ENCODE measurements around the gene GRK5. TPM values are rescaled to one million over a fixed set of nuclear protein-coding genes. Genes with fewer than 3 reads are reported as not detected.
"Not testable (repeated sequence)": the region's sequence is repeated elsewhere in the genome, so short reads cannot be mapped to it uniquely, and the experiment has no call there.

Gene GRK5
- polyA plus RNA-seq, 3 donors: 17.1 to 18.6 (median 17.7) TPM

DNA sequence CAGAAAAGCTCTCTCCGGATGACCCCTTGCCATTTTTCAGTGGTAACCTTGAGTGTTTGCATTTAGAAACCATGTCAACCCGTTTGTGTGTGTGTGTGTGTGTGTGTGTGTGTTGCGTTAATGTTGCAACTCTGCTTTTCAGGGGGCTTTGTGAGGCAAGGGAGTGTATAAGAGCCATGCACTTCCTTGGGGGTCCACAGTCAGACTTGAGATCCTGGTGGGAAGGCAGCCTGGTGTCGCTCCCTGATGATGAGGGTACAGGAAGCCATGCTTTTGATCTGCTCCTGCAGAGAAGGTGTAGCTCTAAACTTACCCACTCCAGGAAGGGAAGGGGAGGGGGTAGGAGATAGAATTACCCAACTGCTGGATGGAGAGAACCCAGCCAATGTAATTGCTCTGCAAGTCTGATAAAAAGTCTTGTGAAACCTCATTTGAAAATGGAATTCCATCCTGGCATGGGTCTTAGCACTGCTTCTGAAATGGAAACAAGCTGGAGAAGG lies 10.7 kb downstream of the GRK5 start:
- DNase-seq: no peak

DNA sequence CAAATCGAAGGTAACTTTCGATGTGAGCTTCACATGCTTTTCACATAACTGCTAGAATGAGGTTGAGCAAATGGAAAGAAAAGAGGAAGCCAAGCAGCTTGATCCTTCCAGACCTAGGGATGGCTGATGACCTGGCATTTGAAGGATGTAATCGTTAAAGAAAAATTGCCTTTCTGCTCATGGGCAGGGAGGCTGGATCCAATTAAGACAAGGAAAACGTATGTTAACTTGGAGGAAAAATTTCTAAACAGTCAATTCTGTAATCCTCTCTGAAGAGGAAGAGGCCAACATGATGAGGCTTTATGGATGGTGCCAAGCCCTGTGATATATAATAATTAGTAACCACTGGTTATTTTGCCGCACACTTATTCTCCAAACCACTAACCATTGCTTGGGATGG lies 12.5 kb downstream of the GRK5 start:
- no peak for DNase-seq

DNA sequence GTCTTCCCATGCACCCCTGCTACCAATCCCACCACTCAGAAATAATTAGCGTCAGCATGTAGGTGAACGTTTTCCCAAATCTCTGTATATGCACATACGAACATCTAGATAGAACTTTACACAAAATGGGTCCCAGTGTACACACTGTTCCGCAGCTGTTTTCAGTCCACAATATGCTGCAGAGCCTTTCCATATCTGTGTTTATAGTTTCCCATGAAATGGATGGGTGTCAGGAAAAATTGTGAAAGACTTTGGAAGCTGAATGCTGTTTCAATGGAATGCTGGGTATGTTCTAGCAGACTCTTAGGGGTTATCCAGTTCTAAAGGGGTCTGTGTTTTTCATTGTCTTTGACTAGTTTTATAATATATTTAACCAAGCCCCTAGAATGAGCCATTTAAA lies 13.8 kb downstream of the GRK5 start:
- DNase-seq: no peak

DNA sequence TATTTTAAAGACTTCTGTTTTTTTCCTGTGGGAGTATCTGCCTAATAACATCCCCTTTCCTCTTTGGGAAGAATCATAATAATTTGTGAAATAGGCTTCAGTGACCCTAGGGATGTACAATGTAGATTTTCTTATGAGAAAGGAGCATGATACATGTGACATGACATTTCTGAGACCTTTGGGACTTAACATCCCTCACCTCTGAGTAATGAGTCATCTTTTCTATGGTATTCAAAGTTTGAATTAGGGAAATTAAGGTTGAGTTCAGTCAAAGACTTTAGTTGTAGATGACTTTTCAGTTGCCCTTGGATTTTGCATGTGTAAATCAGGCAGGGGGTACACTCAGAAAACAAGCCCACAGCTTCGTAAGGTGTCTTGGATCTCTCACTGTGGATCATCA lies 14.3 kb downstream of the GRK5 start:
- DNase-seq: no peak

DNA sequence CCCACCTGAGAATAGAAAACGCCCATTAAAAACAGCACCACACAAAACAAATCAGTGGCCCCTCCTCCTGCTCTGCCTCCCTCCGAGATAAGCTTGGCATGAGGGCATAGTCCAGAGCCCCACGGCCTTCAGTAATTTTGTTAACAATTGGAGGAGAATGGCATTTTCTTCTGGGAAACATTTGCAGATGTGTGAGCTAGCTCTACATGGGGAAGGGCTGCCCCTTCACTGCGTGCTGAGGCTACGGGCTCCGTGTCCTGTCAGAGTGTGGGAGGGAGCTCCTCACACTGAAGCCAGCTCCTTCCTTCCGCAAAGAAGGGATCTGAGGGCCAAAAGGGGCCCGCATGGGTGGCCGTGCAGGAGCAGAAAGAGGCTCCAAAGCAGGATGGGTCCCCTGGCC lies 15.2 kb downstream of the GRK5 start:
- DNase-seq: no peak

DNA sequence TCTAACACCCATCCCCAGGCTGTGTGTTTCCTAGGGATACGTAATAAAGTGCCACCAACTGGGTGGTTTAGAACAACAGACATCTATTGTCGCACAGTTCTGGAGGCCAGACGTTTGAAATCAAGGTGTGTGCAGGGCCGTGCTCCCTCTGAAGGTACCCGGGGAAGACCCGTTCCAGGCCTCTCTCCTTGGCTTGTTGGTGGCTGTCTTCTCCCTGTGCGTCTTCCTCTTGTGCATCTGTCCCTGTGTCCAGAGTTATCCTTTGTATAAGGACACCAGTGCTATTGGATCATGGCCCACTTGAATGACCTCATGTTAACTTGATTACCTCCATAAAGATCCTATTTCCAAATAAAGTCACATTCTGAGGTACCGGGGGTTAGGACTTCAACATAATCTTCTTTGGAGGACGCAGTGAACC lies 15.6 kb downstream of the GRK5 start:
- no peak for DNase-seq

DNA sequence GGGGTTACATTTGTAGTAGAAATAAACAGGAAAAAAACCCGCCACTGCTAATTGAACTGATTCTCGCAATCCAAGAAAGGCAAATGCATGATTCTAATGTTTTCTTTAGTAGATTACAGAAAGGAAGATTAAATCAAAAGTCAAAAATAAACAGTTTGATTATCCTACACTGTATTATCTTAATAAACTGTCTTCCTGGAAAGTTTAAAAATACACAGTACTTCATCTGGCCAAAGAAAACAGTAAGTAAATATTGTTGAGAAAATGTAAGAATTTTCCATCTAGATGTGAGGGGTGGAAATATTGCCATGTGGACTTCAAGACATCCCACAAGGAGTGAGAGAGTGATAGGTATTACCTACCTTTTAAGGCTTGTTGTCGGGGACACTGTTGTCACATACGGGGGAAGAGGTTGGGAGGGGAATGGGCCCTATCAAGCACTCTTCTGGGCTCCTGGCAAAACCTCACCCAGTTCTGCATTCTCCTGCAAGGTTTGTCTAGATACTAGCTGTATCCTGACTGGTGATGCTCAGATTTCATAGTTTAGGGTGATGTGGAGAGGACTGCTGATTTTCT lies 17.8 kb downstream of the GRK5 start:
- DNase-seq: no peak

DNA sequence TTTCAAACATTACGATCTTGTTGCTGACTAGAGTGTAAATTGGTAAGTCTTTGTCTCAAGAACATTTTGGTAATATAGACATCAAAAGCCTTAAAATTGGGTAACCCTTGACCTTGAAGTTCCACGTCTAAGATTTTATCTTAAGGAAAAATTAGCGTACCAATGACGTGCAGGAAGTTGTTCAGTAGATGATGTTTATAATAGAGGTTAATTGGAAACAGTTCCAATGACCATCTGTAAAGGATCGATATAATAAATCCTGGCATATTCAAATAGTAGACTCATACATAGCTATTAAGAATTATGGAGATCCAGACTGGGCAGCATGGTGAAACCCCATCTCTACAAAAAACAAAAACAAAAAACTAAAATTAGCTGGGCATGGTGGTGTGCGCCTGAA lies 20.5 kb downstream of the GRK5 start:
- DNase-seq: no peak

DNA sequence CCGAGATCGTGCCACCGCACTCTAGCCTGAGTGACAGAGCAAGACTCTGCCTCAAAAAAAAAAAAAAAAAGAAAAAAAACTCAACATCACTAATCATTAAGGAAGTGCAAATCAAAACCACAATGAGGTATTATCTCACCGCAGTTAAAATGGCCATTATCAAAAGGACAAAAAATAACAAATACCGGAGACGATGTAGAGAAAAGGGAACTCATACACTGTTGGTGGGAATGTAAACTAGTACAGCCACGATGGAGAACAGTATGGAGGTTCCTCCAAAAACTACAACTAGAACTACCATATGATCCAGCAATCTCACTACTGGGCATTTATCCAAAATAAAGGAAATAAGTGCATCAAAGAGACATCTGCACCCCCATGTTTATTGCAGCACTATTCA lies 24.3 kb downstream of the GRK5 start:
- DNase-seq: no peak

DNA sequence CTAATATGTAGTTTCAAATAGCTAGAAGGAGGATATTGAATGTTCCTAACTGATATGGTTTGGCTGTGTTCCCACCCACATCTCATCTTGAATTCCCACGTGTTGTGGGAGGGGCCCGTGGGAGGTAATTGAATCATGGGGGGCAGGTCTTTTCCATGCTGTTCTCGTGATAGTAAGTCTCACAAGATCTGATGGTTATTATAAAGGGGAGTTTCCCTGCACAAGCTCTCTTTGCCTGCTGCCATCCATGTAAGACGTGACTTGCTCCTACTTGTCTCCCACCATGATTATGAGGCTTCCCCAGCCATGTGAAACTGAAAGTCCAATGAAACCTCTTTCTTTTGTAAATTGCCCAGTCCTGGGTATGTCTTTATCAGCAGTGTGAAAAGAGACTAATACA lies 25.1 kb downstream of the GRK5 start:
- DNase-seq: not testable (repeated sequence)

DNA sequence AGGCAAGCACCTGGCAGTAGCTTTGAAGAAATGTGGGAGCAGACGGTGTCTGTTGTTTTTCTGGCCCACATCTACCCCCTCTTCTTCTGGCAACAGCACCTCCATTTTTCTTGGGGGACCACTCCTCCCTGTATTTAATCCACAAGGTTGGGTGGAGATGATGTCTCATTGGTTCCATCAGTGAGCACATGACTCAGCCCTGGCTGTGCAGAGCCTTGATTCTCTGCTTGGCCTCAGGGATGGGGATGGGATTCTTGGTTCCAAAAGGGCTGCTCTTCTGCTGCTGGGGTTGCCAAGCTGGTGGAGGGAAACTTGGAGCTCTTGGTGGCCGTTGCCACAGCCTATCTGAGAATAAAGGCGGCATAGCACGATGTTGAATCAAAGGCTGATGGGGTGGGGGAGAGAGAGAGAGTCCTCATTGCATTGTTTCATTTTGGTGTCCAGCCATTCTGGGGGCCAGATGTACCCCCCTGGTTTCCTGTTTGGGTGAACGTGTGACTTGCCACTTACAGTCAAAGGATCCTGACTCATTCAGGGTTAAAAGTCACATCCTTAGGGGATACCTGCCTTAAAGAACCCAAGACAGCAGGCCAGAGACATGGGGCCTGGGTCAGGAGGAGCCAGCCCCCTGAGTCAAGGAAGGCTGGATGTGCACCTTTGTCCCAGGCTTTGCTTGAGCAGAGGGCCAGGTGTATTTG lies 25.9 kb downstream of the GRK5 start:
- no peak for DNase-seq

DNA sequence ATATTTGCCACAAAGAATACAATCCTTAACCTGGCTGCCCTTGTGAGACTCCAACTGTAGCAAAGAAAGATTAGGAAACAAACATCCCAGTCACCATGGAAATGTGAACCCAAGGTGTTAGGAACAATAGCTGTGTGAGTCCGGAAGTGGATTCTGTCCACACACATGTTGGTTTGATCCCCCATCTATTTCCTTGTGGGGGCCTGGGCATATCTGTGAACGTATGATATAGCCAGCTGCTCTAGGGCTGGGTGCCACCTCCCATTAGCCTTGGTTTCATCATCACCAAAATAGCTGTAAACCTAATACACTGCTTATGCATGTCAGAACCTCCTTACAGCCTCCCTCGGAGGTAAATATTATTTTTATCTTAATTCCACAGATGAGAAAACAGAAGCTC lies 26.4 kb downstream of the GRK5 start:
- DNase-seq: no peak

DNA sequence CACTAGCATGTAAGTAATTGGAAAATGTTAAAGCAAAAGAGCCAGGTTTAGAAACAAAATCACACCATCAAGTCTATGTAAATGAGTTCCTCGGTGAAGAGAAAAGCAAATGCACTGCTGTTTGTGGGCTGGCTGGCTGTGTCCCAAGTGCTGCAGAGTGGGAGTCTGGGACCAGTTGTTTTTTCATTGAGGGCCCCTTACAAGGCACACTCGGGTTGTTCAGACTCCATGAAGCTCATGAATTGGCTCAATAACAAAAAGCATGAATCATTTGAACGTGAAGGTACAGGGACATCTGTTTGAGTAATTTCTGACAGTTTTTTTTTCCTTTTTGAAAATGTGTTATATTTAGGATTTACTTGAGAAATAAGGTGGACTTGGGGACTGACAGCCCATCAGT lies 28.0 kb downstream of the GRK5 start:
- no peak for DNase-seq

DNA sequence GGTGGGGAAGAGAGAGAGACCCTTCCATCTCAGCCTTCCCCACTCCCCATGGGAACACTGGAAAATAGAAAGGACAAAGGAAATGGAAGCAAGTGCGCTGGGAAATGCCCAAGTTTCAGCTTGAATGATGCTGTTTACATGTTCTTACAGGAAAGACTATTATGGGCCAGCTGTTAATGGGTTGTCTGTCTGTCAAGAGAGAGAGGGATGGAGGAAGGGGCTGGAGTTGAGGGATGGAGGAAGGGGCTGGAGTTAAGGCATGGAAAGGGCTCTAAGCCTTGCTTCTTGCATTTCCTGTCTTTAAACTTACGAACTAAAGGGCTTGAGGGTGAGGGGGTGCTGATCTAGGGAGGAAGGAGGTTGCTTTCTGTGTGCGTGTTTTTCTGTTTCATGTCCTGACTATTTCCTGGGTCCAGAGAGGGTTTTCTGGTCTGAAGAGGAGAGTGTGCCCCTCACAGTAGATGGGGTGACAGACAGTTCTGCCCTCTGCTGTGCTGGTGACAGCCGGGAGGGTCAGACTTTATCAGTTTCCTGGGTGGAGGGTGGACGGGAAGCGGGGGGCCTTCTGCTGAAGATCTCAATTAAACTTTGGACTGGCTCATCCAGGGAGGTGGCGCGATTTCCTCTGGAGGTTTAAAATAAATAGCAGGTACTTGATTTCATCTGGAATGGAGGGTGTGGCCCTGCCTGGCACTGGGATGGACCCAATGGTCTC lies 30.5 kb downstream of the GRK5 start:
- DNase-seq: no peak

DNA sequence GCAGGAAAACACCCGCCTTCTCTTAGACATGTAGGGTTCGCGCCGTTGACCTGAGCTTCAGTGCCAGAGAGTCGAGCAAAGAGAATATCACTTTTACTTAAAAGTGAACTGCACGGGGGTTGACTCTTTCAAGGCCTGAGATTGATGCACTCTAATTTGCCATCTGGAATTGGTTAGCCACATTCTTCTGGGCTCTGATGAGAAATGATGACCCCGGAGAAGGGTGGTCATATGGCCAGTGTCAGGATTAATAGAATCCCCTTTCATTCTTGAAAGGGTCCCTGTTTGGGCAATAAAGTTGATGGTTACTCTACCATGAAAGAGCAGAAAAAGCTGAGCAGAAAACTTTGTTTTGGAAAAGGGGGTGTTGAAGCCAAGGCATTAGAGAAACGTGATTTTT lies 31.2 kb downstream of the GRK5 start:
- no peak for DNase-seq

DNA sequence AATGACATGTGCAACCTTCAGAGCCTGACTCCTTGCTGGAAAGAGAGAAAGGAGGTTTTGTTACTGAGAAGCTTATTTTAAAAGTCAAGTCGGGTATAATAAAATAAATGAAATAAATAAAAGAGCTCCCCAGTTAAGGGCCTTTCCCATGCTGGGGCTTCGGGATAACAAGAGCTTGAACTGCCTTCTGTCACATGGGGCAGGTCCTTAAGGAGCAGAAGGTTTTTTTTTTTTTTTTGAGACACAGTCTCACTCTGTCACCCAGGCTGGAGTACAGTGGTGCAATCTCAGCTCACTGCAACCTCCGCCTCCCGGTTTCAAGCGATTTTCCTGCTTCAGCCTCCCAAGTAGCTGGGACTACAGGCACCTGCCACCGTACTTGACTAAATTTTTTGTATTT lies 31.6 kb downstream of the GRK5 start:
- not testable (repeated sequence) for DNase-seq

DNA sequence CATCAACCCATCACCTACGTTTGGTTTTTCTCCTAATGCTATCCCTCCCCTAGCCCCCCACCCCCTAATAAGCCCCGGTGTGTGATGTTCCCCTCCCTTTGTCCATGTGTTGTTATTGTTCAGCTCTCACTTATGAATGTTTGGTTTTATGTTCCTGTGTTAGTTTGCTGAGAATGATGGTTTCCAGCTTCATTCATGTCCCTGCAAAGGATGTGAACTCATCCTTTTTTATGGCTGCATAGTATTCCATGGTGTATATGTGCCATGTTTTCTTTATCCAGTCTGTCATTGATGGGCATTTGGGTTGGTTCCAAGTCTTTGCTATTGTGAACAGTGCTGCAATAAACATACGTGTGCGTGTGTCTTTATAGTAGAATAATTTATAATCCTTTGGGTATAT lies 32.3 kb downstream of the GRK5 start:
- not testable (repeated sequence) for DNase-seq

DNA sequence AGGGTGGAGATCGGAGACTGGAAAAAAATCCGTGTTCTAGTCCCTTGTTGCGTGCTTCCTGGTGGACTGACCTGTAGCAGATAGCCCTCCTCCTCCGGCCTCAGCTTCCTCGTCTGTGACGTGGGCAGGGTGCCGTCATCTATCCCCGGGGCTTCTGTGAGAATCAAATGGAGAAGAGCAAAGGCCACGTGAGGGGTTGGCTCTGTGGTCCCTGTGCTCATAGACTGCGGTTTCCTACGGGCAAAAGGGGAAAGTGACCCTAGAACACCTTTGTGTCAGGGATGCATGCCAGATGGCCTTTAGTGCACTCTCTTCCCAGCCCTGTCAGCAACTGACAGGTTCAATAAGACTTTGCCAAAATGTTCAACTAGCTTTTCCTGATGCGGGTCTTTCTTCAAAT lies 33.7 kb downstream of the GRK5 start:
- no peak for DNase-seq

DNA sequence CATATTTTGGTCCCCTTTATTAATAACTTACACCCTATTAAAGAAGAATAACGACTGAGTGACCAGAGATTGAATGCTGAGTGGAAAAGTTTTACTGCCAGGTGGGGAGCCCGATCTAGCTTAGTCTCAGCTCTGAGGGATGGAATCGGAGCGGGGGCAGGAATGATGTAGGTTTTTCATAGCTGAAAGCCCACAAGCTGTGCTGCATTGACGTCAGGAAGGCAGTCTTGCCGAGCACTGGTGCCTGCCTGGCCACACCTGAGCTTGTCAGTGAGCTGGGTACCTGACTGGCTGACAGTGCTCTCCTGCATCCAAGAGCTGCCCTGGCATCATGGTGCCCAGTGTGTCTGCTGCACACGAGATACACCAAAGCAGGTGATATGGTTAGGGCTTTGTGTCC lies 34.8 kb downstream of the GRK5 start:
- no peak for DNase-seq

DNA sequence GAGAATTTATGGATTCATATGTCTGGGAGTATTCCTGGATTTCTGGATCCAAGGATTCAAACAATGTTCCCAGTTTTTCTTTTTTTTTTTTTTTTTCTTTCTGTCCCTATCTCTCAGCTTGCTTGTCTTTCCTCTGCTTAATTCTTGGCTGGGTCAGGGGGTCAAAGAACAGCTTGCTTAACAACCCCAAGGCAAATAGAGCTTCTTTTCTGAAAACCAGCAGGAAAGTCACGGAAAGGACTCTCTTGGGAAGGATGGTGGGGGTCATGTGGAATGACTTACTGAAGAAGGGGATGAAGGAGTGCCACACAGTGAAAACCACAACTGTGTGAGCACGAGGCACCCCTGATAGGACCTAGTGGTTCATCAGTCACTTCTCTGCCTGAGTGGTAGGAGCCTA lies 36.1 kb downstream of the GRK5 start:
- DNase-seq: no peak

DNA sequence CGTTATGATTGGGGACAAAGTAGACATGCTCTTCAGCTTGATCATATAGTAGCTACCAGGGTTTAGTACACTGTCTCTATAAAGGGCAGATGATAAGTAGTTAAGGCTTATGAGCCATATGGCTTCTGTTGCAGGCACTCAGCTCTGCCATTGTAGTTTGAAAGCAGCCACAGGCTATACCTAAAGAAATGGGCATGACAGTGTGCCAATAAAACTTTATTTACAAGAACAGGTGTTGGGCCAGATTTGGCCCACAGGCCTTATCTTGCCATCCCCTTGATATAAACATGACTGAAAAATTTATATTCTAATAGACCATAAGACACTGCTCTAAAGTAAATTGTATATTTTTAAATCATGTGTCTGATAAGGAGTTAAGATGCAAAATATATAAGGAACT lies 36.6 kb downstream of the GRK5 start:
- no peak for DNase-seq

DNA sequence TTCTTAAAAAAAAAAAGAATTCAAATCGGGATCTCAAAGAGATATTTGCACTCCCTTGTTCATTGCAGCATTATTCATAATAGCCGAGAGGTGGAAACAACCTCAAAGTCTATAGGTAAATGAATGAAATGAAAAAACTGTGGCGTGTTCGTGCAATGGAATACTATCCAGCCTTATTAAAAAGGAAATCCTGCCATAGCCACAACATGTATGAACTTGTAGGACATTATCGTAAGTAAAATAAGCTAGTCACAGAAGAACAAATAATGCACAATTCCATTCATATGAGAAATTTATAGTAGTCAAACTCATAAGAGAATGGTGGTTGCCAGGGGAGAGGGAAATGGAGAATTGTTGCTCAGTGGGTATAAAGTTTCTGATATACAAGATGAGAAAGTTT lies 37.9 kb downstream of the GRK5 start:
- DNase-seq: no peak

DNA sequence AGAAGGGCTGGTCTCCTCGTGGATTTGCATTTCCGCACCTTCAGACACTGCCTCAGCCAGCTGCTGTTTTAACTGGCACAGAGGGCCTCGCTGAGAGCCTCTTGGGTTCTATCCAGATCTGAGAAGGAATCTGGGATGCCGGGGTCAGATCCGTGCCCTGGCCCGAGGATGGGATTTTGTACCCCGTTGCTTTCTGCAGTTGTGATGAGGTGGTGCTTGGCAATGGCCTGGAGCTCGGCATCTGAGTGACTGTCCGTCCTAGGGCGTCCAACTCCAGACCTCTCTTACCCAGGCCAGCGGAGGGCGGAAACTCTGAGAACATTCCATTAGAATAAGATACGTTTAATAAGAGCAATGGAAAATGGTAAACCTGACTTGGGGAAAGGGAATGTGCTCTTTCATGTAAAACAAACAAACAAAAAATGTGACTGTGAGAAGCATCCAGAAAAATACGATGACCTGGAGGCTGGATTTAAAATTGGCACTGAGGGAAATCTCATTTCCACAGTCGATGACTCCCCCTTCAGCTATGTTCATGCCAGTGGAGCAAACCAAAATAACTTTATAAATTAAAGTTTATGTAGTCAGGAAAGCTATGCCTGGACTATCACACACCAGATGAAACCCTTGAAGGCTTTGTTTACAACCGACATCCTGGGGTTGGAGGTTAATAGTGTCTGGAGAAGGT lies 39.6 kb downstream of the GRK5 start:
- no peak for DNase-seq

Data from renal pelvis (tissue), 4 donors.